ENCODE data around the gene NIPSNAP2.

DNA sequence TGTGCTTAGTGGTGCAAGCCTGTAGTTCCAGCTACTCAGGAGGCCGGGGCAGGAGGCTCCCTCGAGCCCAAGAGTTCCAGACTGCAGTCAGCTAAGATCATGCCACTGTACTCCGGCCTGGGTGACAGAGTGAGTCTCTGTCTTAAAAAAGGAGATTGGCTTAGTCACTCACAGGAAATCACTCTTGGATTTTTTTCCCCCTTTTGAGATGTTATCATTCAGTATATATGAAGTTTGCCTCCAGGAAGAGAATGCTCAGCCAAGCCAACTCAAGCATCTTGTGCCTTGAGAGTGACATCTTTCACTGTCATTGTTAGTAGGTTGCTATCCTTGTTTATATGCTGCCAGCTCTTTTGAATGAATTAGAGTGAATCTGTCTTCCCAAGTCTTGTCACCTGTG lies 28.0 kb downstream of the NIPSNAP2 start:
- TF ChIP-seq EZH2 (IDR thresholded peaks at IDR 0.05) (no peak), POLR2AphosphoS5 (IDR thresholded peaks at IDR 0.05; ENCODE audit: borderline replicate concordance, low read depth, low read length) (no peak)
